Stimulated activated CD8-positive, alpha-beta memory T cell treated with anti-CD3 and anti-CD28 coated beads, Interleukin-4, amount 100 ng/mL, for 24 hours (primary cell): Measurements from ENCODE around the gene NCKIPSD.
A peak's percentile ranks its signal among the peaks of the same experiment; 100 is the strongest.

ENCODE experiments used
- DNase-seq: peaks from one replicate; pipeline ENCODE4 v3.0.0-alpha.2; 2020; ENCODE audit warnings: low read depth

NCKIPSD gene

GRCh38 chr3:48678566-48679380 lies 6.9 kb downstream of the NCKIPSD start:
- no peak for DNase-seq

DNA sequence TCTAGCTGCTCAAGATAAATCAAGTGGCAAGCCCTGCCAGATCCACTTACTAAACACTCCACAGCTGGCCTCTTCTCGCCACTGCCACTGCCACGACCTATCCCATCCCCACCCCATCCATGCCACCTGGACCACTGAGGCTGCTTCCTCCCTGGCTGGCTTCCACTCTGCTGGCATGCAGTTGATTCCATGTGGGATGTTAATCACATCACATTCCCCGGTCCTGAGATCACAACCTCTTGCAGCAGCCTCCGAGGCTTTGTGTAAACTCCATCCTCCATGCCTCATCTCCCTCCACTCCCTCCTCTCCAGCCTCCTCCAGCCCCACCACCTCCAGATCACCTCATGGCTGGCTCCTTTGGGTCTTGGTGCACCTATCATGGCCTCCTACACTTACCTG lies 7.7 kb downstream of the NCKIPSD start:
- DNase-seq, result no peak

GRCh38 chr3:48674505-48674904 lies 11.2 kb downstream of the NCKIPSD start:
- DNase-seq, result no peak

DNA sequence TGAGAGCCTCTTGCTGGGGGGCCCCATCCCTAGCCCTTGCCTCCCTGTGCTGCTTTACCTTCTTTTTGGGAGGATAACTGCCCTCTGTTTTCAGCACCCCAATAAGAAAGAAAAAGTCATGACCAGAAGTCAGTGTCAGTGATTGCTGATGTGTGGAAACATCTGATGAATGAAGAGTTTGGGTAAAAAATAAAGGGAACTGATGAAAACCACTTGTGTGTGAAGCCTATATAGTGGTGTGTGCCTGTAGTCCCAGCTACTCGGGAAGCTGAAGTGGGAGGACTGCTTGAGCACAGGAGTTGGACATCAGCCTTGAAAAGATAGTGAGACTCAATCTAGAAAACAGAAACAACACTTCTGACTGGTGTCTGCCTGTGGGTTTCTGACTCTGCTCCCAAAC lies 13.2 kb downstream of the NCKIPSD start:
- DNase-seq, result no peak

DNA sequence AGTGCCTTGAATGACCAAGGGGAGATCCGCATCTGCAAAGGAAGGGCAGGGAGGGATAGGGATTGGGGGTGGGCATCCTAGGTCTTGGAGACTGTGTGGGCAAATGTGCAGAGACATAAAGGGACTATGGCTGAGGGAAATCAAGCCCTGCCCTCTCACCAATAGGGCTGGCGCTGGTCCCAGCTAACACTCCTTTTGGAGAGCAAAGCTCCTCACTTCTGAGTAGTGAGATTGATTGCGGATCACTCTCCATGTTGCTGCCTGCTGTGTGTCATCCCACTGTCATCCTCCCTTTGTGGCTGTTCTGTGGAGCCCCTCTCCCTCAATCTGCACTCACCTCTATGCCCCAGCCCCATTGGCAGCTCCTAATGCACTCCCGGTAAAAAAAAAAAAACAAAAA lies 20.8 kb downstream of the NCKIPSD start:
- DNase-seq, result no peak

- no peak for DNase-seq
Observed at GRCh38 chr3:48664313-48664644, 21.4 kb downstream of the NCKIPSD start.

GRCh38 chr3:48663489-48664312 lies 22.0 kb downstream of the NCKIPSD start:
- peak; percentile 78 for DNase-seq

GRCh38 chr3:48662753-48663488 lies 22.8 kb downstream of the NCKIPSD start, which contains the start of gene CELSR3:
TSS of gene CELSR3 (minus strand) at chr3:48662886. CDS start at chr3:48662634, 252 bp downstream.
- peak; percentile 19 for DNase-seq

DNA sequence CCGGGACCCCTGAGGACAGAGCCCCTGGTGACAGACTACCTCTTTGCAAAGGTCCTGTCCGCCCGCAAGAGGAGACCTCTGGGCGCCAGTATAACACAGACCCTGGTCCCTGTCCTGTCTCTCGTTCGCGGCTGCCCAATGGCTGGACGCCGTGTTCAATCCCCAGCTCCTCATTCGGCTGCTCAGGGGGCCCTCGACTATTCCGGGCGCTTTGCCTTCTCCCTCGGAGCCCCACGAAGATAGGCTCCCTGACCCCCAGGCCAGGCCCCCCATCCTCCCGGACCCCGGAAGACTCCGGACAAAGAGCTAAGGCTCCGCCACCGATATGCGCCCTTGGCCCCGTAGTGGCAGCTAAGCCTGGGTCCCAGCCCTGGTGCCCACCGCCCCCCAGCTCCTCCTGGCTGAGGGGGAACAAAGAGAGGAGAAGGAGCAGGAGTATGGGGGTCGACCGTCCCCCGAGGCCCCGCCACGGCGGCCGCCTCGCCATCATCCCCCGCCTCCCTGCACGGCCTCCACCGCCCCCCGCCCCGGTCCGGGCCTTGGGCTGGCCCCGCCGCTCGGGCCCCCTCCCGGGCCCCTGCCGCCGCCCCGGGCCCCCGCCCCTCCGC lies 23.5 kb downstream of the NCKIPSD start:
- no peak for DNase-seq

GRCh38 chr3:48661501-48662144 lies 24.1 kb downstream of the NCKIPSD start:
- DNase-seq, result peak; percentile 52

- no peak for DNase-seq
Observed at GRCh38 chr3:48660800-48661400, 24.8 kb downstream of the NCKIPSD start.

- no peak for DNase-seq
Observed at GRCh38 chr3:48656841-48657281, 28.9 kb downstream of the NCKIPSD start.

- DNase-seq, result peak; percentile 78
Observed at GRCh38 chr3:48656061-48656840, 29.5 kb downstream of the NCKIPSD start.

DNA sequence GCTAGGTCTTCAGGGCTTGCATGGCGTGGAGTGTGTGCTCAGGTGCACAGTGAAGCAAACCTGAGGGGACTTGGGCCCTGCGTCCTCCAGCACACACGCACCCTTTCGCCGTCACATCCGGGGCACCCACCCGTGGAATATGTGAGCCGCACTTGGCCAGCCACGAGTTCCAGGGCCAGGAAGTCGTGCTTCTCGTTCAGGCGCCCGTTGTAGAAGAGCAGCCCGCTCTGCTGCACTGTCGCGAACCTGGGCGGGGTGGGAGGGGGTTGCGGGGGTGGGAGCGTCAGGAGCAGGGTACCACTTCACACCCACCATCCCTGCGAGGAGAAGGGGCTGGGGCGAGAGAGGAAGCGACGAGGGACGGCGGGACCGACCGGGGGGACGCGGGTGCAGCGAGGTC lies 30.1 kb downstream of the NCKIPSD start:
- DNase-seq, result peak; percentile 22

DNA sequence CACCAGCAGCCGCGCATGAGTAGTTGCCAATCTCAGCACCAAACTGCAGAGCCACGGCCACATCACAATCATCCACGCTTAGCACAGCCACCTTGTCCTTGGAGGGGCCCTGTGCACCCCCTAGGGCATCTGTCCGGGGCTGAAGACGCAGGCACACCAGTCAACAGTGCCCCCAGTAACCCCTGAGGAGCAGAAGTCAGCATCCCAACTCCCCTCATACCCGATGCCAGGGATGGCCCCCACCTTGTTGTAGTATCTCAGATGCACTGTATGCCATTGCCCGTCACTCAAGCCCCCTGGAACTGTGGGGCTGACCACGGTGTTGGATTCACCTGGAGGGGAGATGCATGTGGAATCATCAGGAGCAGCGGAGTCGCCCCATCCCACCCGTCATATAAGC lies 30.7 kb downstream of the NCKIPSD start:
- DNase-seq, result no peak

GRCh38 chr3:48652923-48653715 lies 32.6 kb downstream of the NCKIPSD start:
- no peak for DNase-seq

GRCh38 chr3:48651771-48652170 lies 33.9 kb downstream of the NCKIPSD start:
- DNase-seq, result no peak

DNA sequence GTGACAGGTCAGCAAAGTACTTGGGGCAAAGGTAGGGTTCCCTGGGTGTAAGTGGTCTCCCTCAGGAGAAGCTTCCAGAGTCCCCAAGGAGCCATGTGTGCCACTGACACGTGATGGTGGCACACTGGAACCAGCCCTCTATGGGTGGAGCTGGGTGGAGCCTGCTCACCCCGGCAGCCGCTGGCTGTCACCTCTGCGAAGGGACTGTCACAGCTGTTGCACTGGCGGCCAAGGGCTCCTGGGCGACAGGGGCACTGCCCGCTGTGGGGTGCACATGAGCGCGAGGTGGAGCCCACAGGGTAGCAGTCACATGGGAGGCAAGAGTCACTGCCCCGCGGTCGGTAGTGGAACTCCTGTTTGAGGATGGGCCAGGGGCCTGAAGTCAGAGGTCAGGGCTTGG lies 35.0 kb downstream of the NCKIPSD start:
- no peak for DNase-seq

DNA sequence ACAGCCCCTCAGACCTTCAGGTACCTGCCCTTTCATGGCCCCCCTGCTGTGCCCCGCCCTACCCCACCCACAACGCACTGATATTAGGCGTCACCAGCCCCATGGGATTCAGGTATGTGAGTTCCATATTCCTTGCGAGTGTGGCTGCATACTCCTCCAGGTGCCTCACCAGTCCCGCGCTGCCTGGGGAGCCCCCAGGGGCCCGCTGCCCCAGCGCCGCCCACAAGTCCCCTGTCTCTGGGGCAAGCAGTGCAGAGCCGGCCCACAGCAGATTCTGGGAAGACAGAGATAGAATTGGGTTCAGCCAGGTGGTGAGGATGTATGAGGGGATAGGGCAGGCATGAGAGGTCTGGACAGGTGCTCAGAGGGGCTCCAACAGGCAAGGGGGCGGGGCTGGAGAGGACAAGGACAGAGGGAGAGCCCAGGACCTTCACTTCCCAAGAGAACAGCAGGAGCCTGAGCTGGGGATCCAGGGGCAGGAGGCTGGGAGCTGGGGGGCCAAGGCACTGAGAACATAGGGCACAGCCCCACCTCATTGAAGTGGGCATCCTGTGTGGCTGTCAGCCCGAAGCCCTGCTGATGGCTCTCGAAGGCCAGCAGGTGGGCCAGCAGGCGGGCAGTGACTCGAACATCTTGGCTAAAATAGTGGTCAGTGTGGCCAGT lies 37.4 kb downstream of the NCKIPSD start:
- DNase-seq, result no peak
